ENCODE measurements around the gene CADPS2.
A peak's percentile ranks its signal among the peaks of the same experiment; 100 is the strongest.
"Not testable (repeated sequence)": the region's sequence is repeated elsewhere in the genome, so short reads cannot be mapped to it uniquely, and the experiment has no call there.

Gene CADPS2

GRCh38 chr7:122679813-122680212 lies 206.4 kb downstream of the CADPS2 start:
- no peak overlapping the region for H3K4me3 ChIP-seq (ENCODE audit: low read depth, low read length)
- no peak for TF ChIP-seq CTCF (conservative IDR thresholded peaks at IDR 0.05; ENCODE audit: low read depth, low read length)
- DNase-seq (ENCODE audit: low read depth) = no peak

GRCh38 chr7:122679269-122679709 lies 207.0 kb downstream of the CADPS2 start:
- not testable (repeated sequence) for DNase-seq (ENCODE audit: low read depth); H3K4me3 ChIP-seq (ENCODE audit: low read depth, low read length)

GRCh38 chr7:122677149-122677548 lies 209.1 kb downstream of the CADPS2 start:
- H3K4me3 ChIP-seq (ENCODE audit: low read depth, low read length) = no peak overlapping the region
- TF ChIP-seq CTCF (conservative IDR thresholded peaks at IDR 0.05; ENCODE audit: low read depth, low read length) = no peak
- no peak for DNase-seq (ENCODE audit: low read depth)

GRCh38 chr7:122676466-122676865 lies 209.8 kb downstream of the CADPS2 start:
- H3K4me3 ChIP-seq (ENCODE audit: low read depth, low read length) = no peak overlapping the region
- no peak for DNase-seq (ENCODE audit: low read depth)
- TF ChIP-seq CTCF (conservative IDR thresholded peaks at IDR 0.05; ENCODE audit: low read depth, low read length) = no peak

- TF ChIP-seq CTCF (conservative IDR thresholded peaks at IDR 0.05; ENCODE audit: low read depth, low read length) = no peak
- H3K4me3 ChIP-seq (ENCODE audit: low read depth, low read length) = no peak overlapping the region
- no peak for DNase-seq (ENCODE audit: low read depth)
These were observed 210.6 kb downstream of the CADPS2 start for GRCh38 chr7:122675621-122676020.

GRCh38 chr7:122675011-122675410 lies 211.2 kb downstream of the CADPS2 start:
- peak; percentile 47 for DNase-seq (ENCODE audit: low read depth)
- no peak for TF ChIP-seq CTCF (conservative IDR thresholded peaks at IDR 0.05; ENCODE audit: low read depth, low read length)
- H3K4me3 ChIP-seq (ENCODE audit: low read depth, low read length) = peak overlapping the region; percentile 17

- no peak for TF ChIP-seq CTCF (conservative IDR thresholded peaks at IDR 0.05; ENCODE audit: low read depth, low read length)
- H3K4me3 ChIP-seq (ENCODE audit: low read depth, low read length) = peak overlapping the region; percentile 21
- DNase-seq (ENCODE audit: low read depth) = peak; percentile 90
These were observed 211.8 kb downstream of the CADPS2 start for GRCh38 chr7:122674502-122674901.

- TF ChIP-seq CTCF (conservative IDR thresholded peaks at IDR 0.05; ENCODE audit: low read depth, low read length) = no peak
- no peak for DNase-seq (ENCODE audit: low read depth)
- no peak overlapping the region for H3K4me3 ChIP-seq (ENCODE audit: low read depth, low read length)
These were observed 212.3 kb downstream of the CADPS2 start for GRCh38 chr7:122673951-122674350.
